Measurements from ENCODE around the gene RIN3. TPM values are rescaled to one million over a fixed set of nuclear protein-coding genes. Genes with fewer than 3 reads are reported as not detected.

RIN3 gene
- total and polyA plus RNA-seq, 2 of the 4 experiments (the other 2 are of a cell fraction), result 2.5 to 11.1 TPM

GRCh38 chr14:92492258-92492657 is 21.3 kb upstream of the RIN3 start:
- H2BK120ac ChIP-seq (ENCODE audit: low read depth, low read length), result no peak overlapping the region
- no peaks in the 10 kb centered on the region for H3K9me3 ChIP-seq (ENCODE audit: control insufficient read depth, insufficient read depth, low read length)
- dilution Hi-C loops (cut with HindIII; ENCODE audit: low sequenced_read_pairs, unreplicated experiment), result no loop called here
- TF ChIP-seq RFX5 (IDR thresholded peaks at IDR 0.05; ENCODE audit: low read depth, low read length) (no peak), SMC3 (IDR thresholded peaks at IDR 0.05; ENCODE audit: low read depth, low read length) (no peak), MXI1 (IDR thresholded peaks at IDR 0.05; ENCODE audit: borderline replicate concordance, low read depth, low read length) (no peak), CEBPB (IDR thresholded peaks at IDR 0.05; ENCODE audit: low read depth, low read length) (no peak), RAD21 (IDR thresholded peaks at IDR 0.05; ENCODE audit: low read length) (no peak), BHLHE40 (IDR thresholded peaks at IDR 0.05; ENCODE audit: low read depth, low read length) (no peak), MAZ (IDR thresholded peaks at IDR 0.05; ENCODE audit: borderline replicate concordance, low read depth, low read length) (no peak), FOS (IDR thresholded peaks at IDR 0.05; ENCODE audit: low read depth, low read length) (no peak), USF2 (IDR thresholded peaks at IDR 0.05; ENCODE audit: low read depth, low read length) (no peak), MAFK (IDR thresholded peaks at IDR 0.05; ENCODE audit: low read depth, low read length) (no peak), POLR2A (IDR thresholded peaks at IDR 0.05; ENCODE audit: low read depth, low read length) (no peak), RCOR1 (IDR thresholded peaks at IDR 0.05; ENCODE audit: insufficient replicate concordance, low read length) (no peak), CTCF (conservative IDR thresholded peaks at IDR 0.05; ENCODE audit: low read depth, low read length) (no peak), ELK1 (IDR thresholded peaks at IDR 0.05; ENCODE audit: borderline replicate concordance, low read depth, low read length) (no peak), NFE2L2 (IDR thresholded peaks at IDR 0.05; ENCODE audit: low read depth, low read length) (no peak), CHD1 (IDR thresholded peaks at IDR 0.05; ENCODE audit: low read depth, low read length) (no peak)
- ChIA-PET CTCF (no interaction called here), POLR2A (ENCODE audit: unreplicated experiment) (no interaction called here)
- BruUV-seq (replicated peaks), result no TSS peak
- no peak overlapping the region for H2AK5ac ChIP-seq (ENCODE audit: low read depth, low read length)
- H4K20me1 ChIP-seq (ENCODE audit: insufficient read depth, low read length), result no peaks in the 10 kb centered on the region
- H3K4ac ChIP-seq (ENCODE audit: low read depth, low read length), result no peak overlapping the region
- intact Hi-C loops (cut with micrococcal nuclease), result no loop called here
- no peak overlapping the region for H3K14ac ChIP-seq (replicated peaks; ENCODE audit: low read depth, low read length)
- H4K8ac ChIP-seq (ENCODE audit: low read depth in 2 of 2, low read length in 2 of 2), result no peak overlapping the region
- WGBS, 2 experiments (ENCODE audit: extremely low coverage in 2 of 2, insufficient read length in 1 of 2), result 80% methylated on average over 1 of the region's 10 CpGs; no CpG with 5 or more reads in 1 of the 2 experiments
- no peak for ATAC-seq (ENCODE audit: low read depth)
- in situ Hi-C loops (cut with MboI; ENCODE audit: low sequenced_read_pairs), result no loop called here
- H2AK9ac ChIP-seq (replicated peaks; ENCODE audit: low read depth, low read length, poor library complexity), result no peak overlapping the region
- no peak overlapping the region for H4K5ac ChIP-seq (ENCODE audit: low read depth, low read length)
- H4K91ac ChIP-seq (ENCODE audit: insufficient read depth, low read depth, low read length), result no peak overlapping the region
- no peak overlapping the region for H3K9ac ChIP-seq (ENCODE audit: low read depth, low read length)
- H3K27me3 ChIP-seq (ENCODE audit: control insufficient read depth, insufficient read depth, low read length), result no peaks in the 10 kb centered on the region
- no peak overlapping the region for H2BK20ac ChIP-seq (ENCODE audit: low read depth, low read length)
- no peak overlapping the region for H3K4me2 ChIP-seq (ENCODE audit: low read depth, low read length)
- no peak overlapping the region for H3K23ac ChIP-seq (ENCODE audit: low read depth, low read length)
- H3K36me3 ChIP-seq (ENCODE audit: control insufficient read depth, insufficient read depth, low read length), result no peaks in the 10 kb centered on the region
- no peak for DNase-seq
- H3K18ac ChIP-seq (ENCODE audit: low read depth, low read length), result no peak overlapping the region
- no peaks in the 10 kb centered on the region for H3K79me1 ChIP-seq (ENCODE audit: low read depth in 1 of 2, low read length in 2 of 2)
- peaks cover 11% of the 10 kb centered on the region for H3K9me1 ChIP-seq (ENCODE audit: insufficient read depth, low read length)
- H2AFZ ChIP-seq (replicated peaks; ENCODE audit: low read length, poor library complexity), result no peak overlapping the region
- no peak overlapping the region for H3K27ac ChIP-seq (ENCODE audit: insufficient read depth, low read length)
- H3K4me3 ChIP-seq (ENCODE audit: insufficient read depth, low read depth, low read length), result no peak overlapping the region
- H2BK5ac ChIP-seq (ENCODE audit: low read depth, low read length, poor library complexity, severe bottlenecking), result no peak overlapping the region
- H3K4me1 ChIP-seq (ENCODE audit: control insufficient read depth, insufficient read depth, low read length), result peaks cover 12% of the 10 kb centered on the region
- no peak overlapping the region for H3K56ac ChIP-seq (ENCODE audit: extremely low read depth, insufficient read depth, low read length)
- H2BK15ac ChIP-seq (ENCODE audit: low read depth, low read length), result no peak overlapping the region
